GM23338 (cell line): Measurements from ENCODE around the gene STIM1. TPM values are rescaled to one million over a fixed set of nuclear protein-coding genes. Genes with fewer than 3 reads are reported as not detected.

Experiments
- ATAC-seq: fragments of 200-7000 bp; cut with Tn5 transposase; 3 replicates; pipeline ENCODE4 v1.9.1; 2020
- DNase-seq: peaks from one replicate; pipeline ENCODE4 v3.0.0-alpha.2; 2015; ENCODE audit warnings: low spot score
- H2AFZ ChIP-seq: fragments of 200-600 bp; sonication (generic); 2 replicates; pipeline ENCODE4 v1.8.0; 2016; ENCODE audit warnings: antibody characterized with exemption, mild to moderate bottlenecking, moderate library complexity
- H3F3A ChIP-seq: fragments of 200-600 bp; sonication (generic); replicated peaks from 2 replicates; pipeline ENCODE4 v1.8.0; 2017; ENCODE audit warnings: antibody characterized with exemption, mixed run types, low read depth
- H3K27ac ChIP-seq: fragments of 200-600 bp; sonication (generic); 2 replicates; pipeline ENCODE4 v1.6.1; 2016; ENCODE audit warnings: low read depth
- H3K27me3 ChIP-seq: fragments of 200-600 bp; sonication (generic); 2 replicates; pipeline ENCODE4 v1.8.0; 2016; ENCODE audit warnings: mild to moderate bottlenecking, mixed run types, moderate library complexity; ENCODE audit not compliant: insufficient read depth
- H3K36me3 ChIP-seq: fragments of 200-600 bp; sonication (generic); 2 replicates; pipeline ENCODE4 v1.8.0; 2016; ENCODE audit warnings: mild to moderate bottlenecking; ENCODE audit not compliant: insufficient read depth
- H3K4me1 ChIP-seq: fragments of 200-600 bp; sonication (generic); 2 replicates; pipeline ENCODE4 v1.8.0; 2016; ENCODE audit warnings: mild to moderate bottlenecking, moderate library complexity; ENCODE audit not compliant: insufficient read depth
- H3K4me2 ChIP-seq: fragments of 200-600 bp; sonication (generic); 2 replicates; pipeline ENCODE4 v1.7.1; 2017; ENCODE audit warnings: mixed run types
- H3K4me3 ChIP-seq: fragments of 200-600 bp; sonication (generic); 2 replicates; pipeline ENCODE4 v1.6.1; 2016; ENCODE audit warnings: mixed run types
- H3K79me2 ChIP-seq: fragments of 200-600 bp; sonication (generic); replicated peaks from 2 replicates; pipeline ENCODE4 v1.8.0; 2017; ENCODE audit warnings: mild to moderate bottlenecking; ENCODE audit not compliant: insufficient read depth
- H3K9me2 ChIP-seq: fragments of 200-600 bp; sonication (generic); 2 replicates; pipeline ENCODE4 v1.8.0; 2017; ENCODE audit not compliant: insufficient read depth
- H4K20me1 ChIP-seq: fragments of 200-600 bp; sonication (generic); replicated peaks from 2 replicates; pipeline ENCODE4 v1.8.0; 2017; ENCODE audit warnings: mild to moderate bottlenecking; ENCODE audit not compliant: insufficient read depth
- H3K27ac Mint-ChIP-seq: 2 replicates; pipeline ENCODE4 v1.8.0; 2020; ENCODE audit warnings: inconsistent platforms, mild to moderate bottlenecking, moderate library complexity, mixed read lengths
- H3K27me3 Mint-ChIP-seq: 3 replicates; pipeline ENCODE4 v1.8.0; 2022; ENCODE audit warnings: low read depth, mild to moderate bottlenecking, moderate library complexity, mixed read lengths, inconsistent platforms; ENCODE audit not compliant: insufficient read depth, poor library complexity
- H3K36me3 Mint-ChIP-seq: 3 replicates; pipeline ENCODE4 v1.8.0; 2021; ENCODE audit warnings: low read depth, mild to moderate bottlenecking, inconsistent platforms, moderate library complexity, mixed read lengths
- H3K4me1 Mint-ChIP-seq: 3 replicates; pipeline ENCODE4 v1.8.0; 2020; ENCODE audit warnings: mild to moderate bottlenecking, inconsistent platforms, mixed read lengths
- H3K4me3 Mint-ChIP-seq: 3 replicates; pipeline ENCODE4 v1.8.0; 2021; ENCODE audit warnings: moderate library complexity, mild to moderate bottlenecking, inconsistent platforms, mixed read lengths
- H3K9me3 Mint-ChIP-seq: 3 replicates; pipeline ENCODE4 v1.8.0; 2020; ENCODE audit warnings: moderate library complexity, mild to moderate bottlenecking, inconsistent platforms, mixed read lengths
- CREB1 ChIP-seq: fragments of 250-450 bp; sonication (Bioruptor Pico); IDR thresholded peaks from 2 replicates; pipeline ENCODE4 v1.5.0; 2020; ENCODE audit warnings: low read depth, mild to moderate bottlenecking, moderate library complexity
- EZH2 ChIP-seq: fragments of 200-600 bp; sonication (generic); IDR thresholded peaks from one replicate; pipeline ENCODE4 v1.8.0; 2017; ENCODE audit warnings: antibody characterized with exemption, mild to moderate bottlenecking, low read depth; ENCODE audit not compliant: unreplicated experiment
- JUNB ChIP-seq: IDR thresholded peaks from one replicate; pipeline ENCODE4 v1.6.1; 2016; ENCODE audit warnings: antibody characterized with exemption; ENCODE audit not compliant: unreplicated experiment
- REST ChIP-seq: IDR thresholded peaks from one replicate; pipeline ENCODE4 v1.6.1; 2018; ENCODE audit warnings: antibody characterized with exemption; ENCODE audit not compliant: unreplicated experiment
- STAT1 ChIP-seq: IDR thresholded peaks from one replicate; pipeline ENCODE4 v1.6.1; 2016; ENCODE audit warnings: antibody characterized with exemption; ENCODE audit not compliant: unreplicated experiment
- ZNF114 ChIP-seq: fragments of 250-450 bp; sonication (Bioruptor Pico); IDR thresholded peaks from 2 replicates; pipeline ENCODE4 v1.5.0; 2020; ENCODE audit warnings: mild to moderate bottlenecking, moderate library complexity
- ZNF462 ChIP-seq: fragments of 250-450 bp; sonication (Bioruptor Pico); IDR thresholded peaks from 2 replicates; pipeline ENCODE4 v1.5.0; 2020; ENCODE audit warnings: mild to moderate bottlenecking, moderate library complexity
- polyA plus RNA-seq: library from polyadenylated mRNA; unstranded; fragments of >200 nt; fragmentation: Nextera tagmentation; extraction: Ambion mirVana; gene quantifications from 2 replicates; pipeline ENCODE4 v1.2.1, GENCODE V29; 2016
- total RNA-seq: library from RNA; depleted of rRNA; stranded (reverse); fragments of >200 nt; shearing (Covaris generic); gene quantifications from 2 replicates; pipeline ENCODE4 v1.2.3, GENCODE V29; 2014
- TF ChIP-seq, protein P1 (sequence below): IDR thresholded peaks from 2 replicates; pipeline ENCODE4 v1.6.1; 2016; ENCODE audit warnings: antibody characterized with exemption

The STIM1 gene
- total and polyA plus RNA-seq, 2 experiments from 2014 or later, result 3.5 to 14.0 TPM

GRCh38 chr11:3916962-3917361 lies 61.5 kb downstream of the STIM1 start (continued):
- TF ChIP-seq ZNF462 (CRISPR knock-in tag) (no peak), STAT1 (no peak)

DNA sequence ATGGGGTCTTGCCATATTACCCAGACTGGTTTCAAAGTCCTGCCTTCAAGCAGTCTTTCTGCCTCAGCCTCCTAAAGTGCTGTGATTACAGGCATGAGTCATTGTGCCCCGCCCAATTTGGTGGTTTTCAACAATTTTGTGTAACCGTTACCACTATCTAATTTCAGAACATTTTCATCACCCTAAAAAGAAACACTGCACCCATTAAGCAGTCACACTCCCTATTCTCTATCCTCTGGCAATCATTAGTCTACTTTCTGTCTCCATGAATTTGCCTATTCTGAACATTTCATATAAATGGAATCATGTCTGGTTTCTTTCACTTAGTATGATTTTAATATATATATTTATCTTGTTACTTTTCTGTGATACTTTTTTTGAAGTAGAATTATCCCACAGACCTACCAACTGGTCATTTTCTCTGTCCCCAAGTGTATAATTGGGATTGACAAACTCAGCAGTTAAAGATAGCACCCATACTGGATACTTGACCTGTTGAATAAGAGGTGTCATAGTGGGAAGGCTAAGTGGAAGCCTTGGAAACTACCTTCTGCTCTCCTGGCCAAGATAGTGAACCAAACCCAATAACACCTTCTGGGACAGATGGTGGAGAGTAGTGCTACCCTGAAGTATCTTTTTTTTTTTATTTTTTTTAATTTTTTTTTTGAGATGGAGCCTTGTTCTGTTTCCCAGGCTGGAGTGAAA lies 64.8 kb downstream of the STIM1 start:
- no peak overlapping the region for H3K27ac Mint-ChIP-seq
- no peaks in the 10 kb centered on the region for H3K79me2 ChIP-seq

More for the DNA sequence above, 64.8 kb downstream of the STIM1 start:
- Mint-ChIP-seq H3K9me3 (no peaks in the 10 kb centered on the region; the same call in 1 of the 3 replicates), H3K4me1 (no peaks in the 10 kb centered on the region), H3K27me3 (no peaks in the 10 kb centered on the region), H3K36me3 (no peaks in the 10 kb centered on the region; the same call in 2 of the 3 replicates), H3K4me3 (no peak overlapping the region)
- no peaks in the 10 kb centered on the region for H3K4me1 ChIP-seq
- H3K27me3 ChIP-seq, result no peaks in the 10 kb centered on the region
- ATAC-seq, result no peak
- H3F3A ChIP-seq, result no peaks in the 10 kb centered on the region
- H3K4me2 ChIP-seq, result no peak overlapping the region
- H3K4me3 ChIP-seq, result no peak overlapping the region
- DNase-seq, result no peak
- H2AFZ ChIP-seq, result no peak overlapping the region
- H3K27ac ChIP-seq, result no peak overlapping the region
- TF ChIP-seq JUNB, result no peak
- TF ChIP-seq REST, result no peak
- TF ChIP-seq, protein P1, sequence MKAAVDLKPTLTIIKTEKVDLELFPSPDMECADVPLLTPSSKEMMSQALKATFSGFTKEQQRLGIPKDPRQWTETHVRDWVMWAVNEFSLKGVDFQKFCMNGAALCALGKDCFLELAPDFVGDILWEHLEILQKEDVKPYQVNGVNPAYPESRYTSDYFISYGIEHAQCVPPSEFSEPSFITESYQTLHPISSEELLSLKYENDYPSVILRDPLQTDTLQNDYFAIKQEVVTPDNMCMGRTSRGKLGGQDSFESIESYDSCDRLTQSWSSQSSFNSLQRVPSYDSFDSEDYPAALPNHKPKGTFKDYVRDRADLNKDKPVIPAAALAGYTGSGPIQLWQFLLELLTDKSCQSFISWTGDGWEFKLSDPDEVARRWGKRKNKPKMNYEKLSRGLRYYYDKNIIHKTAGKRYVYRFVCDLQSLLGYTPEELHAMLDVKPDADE, result no peak
- TF ChIP-seq ZNF114 (CRISPR knock-in tag), result no peak
- no peak for TF ChIP-seq CREB1 (CRISPR knock-in tag)
- no peak for TF ChIP-seq EZH2
- H3K36me3 ChIP-seq, result no peaks in the 10 kb centered on the region
- no peaks in the 10 kb centered on the region; the same call in 1 of the 2 replicates for H3K9me2 ChIP-seq
- H4K20me1 ChIP-seq, result no peaks in the 10 kb centered on the region
